ENCODE measurements around the gene AIPL1.

The AIPL1 gene

DNA sequence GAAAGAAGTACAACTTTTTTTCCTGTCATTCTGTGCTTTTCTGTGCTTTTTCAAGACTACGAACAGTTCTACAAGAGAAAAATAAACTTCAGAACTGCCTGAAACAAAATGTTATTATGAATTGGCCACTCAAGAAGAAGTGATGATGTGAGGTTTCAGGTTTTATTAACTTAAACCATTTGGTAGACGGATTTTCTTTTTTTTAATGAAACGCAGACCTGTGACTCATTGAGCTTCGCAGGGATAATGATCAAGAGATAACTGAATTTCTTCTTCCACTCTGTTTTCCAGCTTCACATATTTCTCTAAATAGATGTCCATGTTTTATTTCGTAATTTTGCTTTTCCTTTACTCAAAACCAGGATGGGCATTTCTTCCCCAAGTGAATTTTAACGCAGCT is 32.7 kb downstream of the AIPL1 start:
- no peak for DNase-seq (ENCODE audit: low read depth)
- H3K4me3 ChIP-seq (ENCODE audit: low read depth, low read length), result no peak overlapping the region
- no peak for TF ChIP-seq MYC (IDR thresholded peaks at IDR 0.05; ENCODE audit: low read depth, low read length)
- TF ChIP-seq, protein P1, sequence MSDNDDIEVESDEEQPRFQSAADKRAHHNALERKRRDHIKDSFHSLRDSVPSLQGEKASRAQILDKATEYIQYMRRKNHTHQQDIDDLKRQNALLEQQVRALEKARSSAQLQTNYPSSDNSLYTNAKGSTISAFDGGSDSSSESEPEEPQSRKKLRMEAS (IDR thresholded peaks at IDR 0.05; ENCODE audit: low read depth, low read length), result no peak
- TF ChIP-seq, protein P2, sequence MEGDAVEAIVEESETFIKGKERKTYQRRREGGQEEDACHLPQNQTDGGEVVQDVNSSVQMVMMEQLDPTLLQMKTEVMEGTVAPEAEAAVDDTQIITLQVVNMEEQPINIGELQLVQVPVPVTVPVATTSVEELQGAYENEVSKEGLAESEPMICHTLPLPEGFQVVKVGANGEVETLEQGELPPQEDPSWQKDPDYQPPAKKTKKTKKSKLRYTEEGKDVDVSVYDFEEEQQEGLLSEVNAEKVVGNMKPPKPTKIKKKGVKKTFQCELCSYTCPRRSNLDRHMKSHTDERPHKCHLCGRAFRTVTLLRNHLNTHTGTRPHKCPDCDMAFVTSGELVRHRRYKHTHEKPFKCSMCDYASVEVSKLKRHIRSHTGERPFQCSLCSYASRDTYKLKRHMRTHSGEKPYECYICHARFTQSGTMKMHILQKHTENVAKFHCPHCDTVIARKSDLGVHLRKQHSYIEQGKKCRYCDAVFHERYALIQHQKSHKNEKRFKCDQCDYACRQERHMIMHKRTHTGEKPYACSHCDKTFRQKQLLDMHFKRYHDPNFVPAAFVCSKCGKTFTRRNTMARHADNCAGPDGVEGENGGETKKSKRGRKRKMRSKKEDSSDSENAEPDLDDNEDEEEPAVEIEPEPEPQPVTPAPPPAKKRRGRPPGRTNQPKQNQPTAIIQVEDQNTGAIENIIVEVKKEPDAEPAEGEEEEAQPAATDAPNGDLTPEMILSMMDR (IDR thresholded peaks at IDR 0.05; ENCODE audit: low read depth, low read length), result no peak
- no peak for TF ChIP-seq POLR2A (IDR thresholded peaks at IDR 0.05; ENCODE audit: extremely low read depth, insufficient read length)

DNA sequence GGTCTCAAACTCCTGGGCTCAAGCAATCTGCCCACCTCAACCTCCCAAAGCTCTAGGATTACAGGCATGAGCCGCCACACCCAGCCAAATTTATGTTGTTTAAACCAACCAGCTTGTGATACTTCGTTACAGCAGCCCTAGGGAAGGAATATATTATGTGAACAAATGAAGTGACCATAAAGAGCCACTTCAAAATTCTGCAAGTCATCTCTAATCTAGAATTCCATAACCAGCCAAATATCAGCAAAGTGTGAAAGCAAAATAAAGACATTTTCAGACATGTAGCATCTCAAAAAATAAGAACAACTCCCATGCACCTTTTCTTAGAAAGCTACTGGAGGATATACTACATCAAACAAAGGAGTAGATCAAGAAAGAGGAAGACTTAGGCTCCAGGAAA is 36.0 kb downstream of the AIPL1 start:
- TF ChIP-seq, protein P2 (IDR thresholded peaks at IDR 0.05; ENCODE audit: low read depth, low read length), result no peak
- TF ChIP-seq MYC (IDR thresholded peaks at IDR 0.05; ENCODE audit: low read depth, low read length), result no peak
- TF ChIP-seq, protein P1 (IDR thresholded peaks at IDR 0.05; ENCODE audit: low read depth, low read length), result no peak
- TF ChIP-seq POLR2A (IDR thresholded peaks at IDR 0.05; ENCODE audit: extremely low read depth, insufficient read length), result no peak
- H3K4me3 ChIP-seq (ENCODE audit: low read depth, low read length), result no peak overlapping the region
- no peak for DNase-seq (ENCODE audit: low read depth)

DNA sequence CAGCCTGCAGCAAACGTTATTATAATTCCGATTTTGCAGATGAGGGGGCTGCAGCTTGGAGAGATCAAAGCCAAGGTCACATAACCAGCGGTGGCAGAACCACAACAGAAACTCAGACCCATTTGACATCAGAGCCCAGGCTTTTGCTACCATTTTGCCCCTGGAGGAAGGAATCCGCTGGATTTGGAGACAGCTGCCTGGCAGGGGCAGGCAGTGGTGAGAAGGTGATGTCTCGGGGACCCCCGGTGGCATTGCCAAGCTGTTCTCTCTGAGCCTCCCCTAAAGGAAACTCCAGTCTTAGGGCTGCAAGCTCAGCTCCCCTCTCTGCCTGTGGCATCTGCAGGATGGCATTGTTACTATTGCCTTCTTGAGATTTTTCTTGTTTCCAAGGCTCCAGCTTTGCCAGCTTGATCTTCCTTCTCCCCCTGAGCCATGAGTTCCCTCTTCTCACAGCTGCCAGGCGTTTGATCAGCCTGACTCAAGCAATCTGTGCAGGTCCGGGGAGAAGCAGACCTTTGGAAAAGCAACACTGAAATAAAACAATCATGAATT is 40.8 kb downstream of the AIPL1 start:
- TF ChIP-seq, protein P2 (IDR thresholded peaks at IDR 0.05; ENCODE audit: low read depth, low read length), result no peak
- TF ChIP-seq POLR2A (IDR thresholded peaks at IDR 0.05; ENCODE audit: extremely low read depth, insufficient read length) (no peak), MYC (IDR thresholded peaks at IDR 0.05; ENCODE audit: low read depth, low read length) (no peak)
- TF ChIP-seq, protein P1 (IDR thresholded peaks at IDR 0.05; ENCODE audit: low read depth, low read length), result no peak
- DNase-seq (ENCODE audit: low read depth), result no peak
- H3K4me3 ChIP-seq (ENCODE audit: low read depth, low read length), result no peak overlapping the region

DNA sequence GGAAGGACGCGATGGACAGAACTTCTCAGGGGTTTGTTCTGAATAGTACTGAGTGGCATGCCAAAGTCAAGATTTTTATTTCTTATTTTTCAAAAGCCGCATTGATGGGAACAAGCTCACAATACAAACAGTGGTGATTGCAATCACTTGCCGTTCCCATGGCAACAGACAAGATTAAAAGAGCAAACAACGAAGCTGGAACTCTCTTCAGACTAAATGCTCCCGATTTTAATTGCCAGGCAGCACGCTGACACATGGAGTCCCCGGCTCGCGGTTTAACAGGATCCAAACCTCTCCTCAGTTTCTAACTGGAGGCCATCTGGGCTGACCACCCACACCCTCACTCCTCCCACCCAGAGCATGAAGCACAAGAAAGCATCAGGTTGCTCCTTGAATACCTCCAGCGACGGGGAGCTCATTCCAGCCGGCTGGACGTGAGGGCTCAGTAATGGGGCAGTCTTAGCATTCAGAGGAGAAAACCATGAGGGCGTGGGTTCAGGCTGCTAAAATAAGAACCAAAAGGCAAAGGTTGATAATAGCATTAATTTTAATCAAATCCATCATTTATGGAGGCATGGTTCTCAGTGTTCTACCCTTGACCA is 41.5 kb downstream of the AIPL1 start:
- H3K4me3 ChIP-seq (ENCODE audit: low read depth, low read length), result no peak overlapping the region
- TF ChIP-seq POLR2A (IDR thresholded peaks at IDR 0.05; ENCODE audit: extremely low read depth, insufficient read length), result no peak
- TF ChIP-seq MYC (IDR thresholded peaks at IDR 0.05; ENCODE audit: low read depth, low read length), result no peak
- TF ChIP-seq, protein P1 (IDR thresholded peaks at IDR 0.05; ENCODE audit: low read depth, low read length), result no peak
- TF ChIP-seq, protein P2 (IDR thresholded peaks at IDR 0.05; ENCODE audit: low read depth, low read length), result no peak
- no peak for DNase-seq (ENCODE audit: low read depth)

DNA sequence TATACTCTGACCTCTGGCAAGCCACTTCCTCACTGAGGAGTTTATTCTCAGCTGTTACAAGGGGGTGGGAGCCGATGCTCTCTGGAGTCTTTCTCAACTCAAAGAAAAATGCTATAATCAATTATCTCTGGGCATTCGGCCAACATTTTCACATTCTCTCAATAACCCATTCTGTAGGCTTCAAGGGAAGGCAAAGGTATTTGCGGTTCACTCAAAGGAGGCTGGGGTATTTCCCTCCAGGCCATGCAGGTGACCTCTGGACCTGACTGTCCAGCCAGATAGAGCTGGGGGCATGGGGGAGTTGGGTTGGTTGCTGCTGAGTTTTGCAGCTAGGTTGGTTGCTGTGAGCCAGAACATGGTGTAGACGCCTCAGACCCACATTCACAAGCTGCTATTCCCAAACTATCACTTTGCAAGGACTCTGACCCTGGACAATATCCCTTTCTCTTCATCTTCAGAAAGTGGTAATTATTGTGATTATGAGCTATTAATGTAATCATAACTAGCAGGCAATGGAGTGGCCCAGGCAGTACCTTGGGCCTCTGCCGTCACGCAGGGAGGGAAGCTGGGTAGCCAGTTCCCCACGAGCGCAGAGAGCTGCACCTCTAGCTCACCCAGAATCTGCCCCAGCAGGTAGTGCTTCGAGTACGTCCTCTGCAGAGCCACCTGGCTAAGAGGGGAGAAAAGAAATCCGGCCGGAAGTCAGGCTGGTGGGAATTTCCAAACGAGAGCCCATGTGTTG is 42.1 kb downstream of the AIPL1 start:
- no peak for DNase-seq (ENCODE audit: low read depth)
- TF ChIP-seq MYC (IDR thresholded peaks at IDR 0.05; ENCODE audit: low read depth, low read length), result no peak
- TF ChIP-seq, protein P2 (IDR thresholded peaks at IDR 0.05; ENCODE audit: low read depth, low read length), result no peak
- H3K4me3 ChIP-seq (ENCODE audit: low read depth, low read length), result no peak overlapping the region
